Metanephros (tissue), 2 donors: ENCODE measurements around the gene VGF. TPM values are rescaled to one million over a fixed set of nuclear protein-coding genes. Genes with fewer than 3 reads are reported as not detected.

Experiments used
- small RNA-seq: library from RNA; depleted of rRNA; stranded (forward); fragments of <200 nt; gene quantifications from one replicate; pipeline ENCODE3, GENCODE V24; 2014; ENCODE audit warnings: low replicate concordance
- total RNA-seq: library from RNA; depleted of rRNA; stranded (reverse); fragments of >200 nt; gene quantifications from one replicate; pipeline ENCODE4 v1.2.3, GENCODE V29; 2014

Gene VGF
- total RNA-seq: 0.23 TPM

GRCh38 chr7:101165075-101165957 lies at the start of gene VGF:
Gene VGF, minus strand, starts transcription at chr7:101165569. Its CDS starts 726 bp downstream, at chr7:101164843.

DNA sequence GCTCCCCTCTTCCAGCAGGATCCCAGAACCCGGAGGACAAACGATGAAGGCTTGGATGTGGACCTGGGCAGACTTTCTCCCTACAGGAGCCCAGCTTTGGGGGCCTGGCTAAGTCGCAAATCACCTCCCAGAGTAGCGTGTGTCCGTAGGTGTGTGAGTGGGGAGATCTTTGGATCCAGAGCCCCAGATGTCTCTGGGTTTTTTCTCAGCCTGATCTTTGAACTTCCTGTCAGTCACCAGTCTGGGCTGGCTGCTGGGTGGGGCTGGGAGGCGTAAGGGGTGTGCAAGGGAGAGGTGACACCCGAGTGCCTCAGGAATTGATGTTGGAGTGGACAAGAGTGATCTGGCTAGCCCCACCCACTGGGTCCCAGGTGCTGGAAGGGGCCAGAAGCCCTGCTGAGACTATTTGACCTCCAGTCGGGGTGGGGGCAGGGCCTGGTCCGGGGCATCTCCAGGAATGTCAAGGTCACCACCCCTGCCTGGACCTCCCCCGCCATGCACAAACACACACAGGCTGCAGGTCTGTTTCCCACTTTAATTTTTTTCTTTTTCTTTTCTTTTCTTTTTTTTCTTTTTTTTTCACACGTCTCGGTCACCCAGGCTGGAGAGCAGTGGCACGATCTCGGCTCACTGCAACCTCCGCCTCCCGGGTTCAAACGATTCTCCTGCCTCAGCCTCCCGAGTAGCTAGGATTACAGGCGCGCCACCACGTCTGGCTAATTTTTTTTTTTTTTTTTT lies 35.7 kb upstream of the VGF start, which contains the start of gene MOGAT3:
MOGAT3 (minus strand) TSS at position 175 of the 738 bp plus-strand sequence. CDS start 182 bp downstream, outside the sequence.

DNA sequence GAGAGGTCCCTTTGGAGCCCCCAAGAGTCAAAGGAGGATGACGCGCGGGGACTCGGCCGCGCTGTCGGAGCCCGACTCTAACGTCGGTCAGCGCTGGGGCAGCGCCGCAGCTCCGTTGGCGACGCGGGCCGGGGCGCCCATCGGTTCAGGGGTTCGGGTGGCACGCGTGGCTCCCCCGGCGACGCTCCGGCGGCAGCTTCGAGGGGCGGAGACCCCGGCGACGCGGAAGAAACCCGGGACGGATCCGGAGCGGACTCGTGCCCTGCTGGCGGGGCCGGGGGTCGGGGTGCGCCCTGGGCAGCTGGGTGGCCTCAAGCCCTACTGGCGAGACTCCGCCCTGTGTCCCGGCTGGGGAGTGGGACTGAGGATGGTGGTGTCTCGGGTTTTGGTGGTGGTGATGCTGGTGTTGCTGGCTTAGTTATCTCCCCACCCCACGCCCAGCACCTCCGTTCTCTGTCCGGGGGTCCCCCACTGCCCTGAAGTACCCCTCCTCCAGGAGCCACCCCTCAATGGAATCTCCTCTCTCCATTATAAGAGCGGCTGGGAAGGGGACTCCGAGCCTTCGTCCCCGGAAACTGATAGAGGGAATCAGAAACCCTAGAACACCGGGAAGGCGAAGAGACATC lies 14.9 kb upstream of the VGF start, which contains the start of gene NAT16:
NAT16 (minus strand) TSS at position 164 of the 626 bp plus-strand sequence. CDS start 5,486 bp downstream, outside the sequence.

DNA sequence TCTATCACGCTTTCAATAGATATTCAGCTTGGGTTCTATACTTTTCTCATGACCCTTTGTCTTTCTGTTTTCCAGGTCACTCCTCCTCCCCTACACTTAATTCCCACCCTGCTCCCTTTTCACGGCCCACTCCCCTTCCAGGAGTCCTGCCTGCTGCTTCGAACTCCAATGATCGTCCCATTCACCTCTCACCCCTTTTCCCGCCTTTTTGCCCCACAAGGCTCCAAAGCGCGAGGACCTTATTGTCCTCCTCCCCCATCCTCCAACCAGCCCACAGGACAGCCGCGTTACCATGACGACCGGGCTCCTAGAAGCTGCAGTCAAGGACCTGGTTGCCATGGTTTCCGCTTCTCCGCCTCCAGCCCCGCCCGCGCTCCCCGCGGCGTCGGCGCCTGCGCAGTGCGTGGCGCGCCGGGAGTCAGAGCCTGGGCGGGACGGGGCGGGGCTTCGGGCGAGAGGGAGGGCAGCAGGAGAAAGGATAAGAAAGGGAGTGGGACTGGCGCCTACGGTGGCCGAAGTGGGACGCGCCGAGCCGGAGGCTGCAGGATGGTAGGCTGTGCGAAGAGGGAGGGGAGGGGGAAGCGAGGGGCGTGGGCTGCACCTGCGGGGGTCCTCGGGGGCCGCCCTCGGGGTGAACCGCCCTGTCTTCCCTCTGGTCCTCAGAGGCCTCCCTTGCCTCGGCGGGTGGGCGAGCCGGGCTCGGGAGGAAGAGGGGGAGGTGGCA lies 11.2 kb downstream of the VGF start, which contains the start of gene AP1S1:
AP1S1 (plus strand) TSS at position 508 of the 724 bp plus-strand sequence; CDS start at position 547, 39 bp downstream.

GRCh38 chr7:101126651-101127459 lies 38.5 kb downstream of the VGF start, which contains the start of gene SERPINE1:
Gene SERPINE1, plus strand, starts transcription at chr7:101127104. Its CDS starts 1,290 bp downstream, at chr7:101128394.

Small RNAs within 50 kb of the gene (small RNA-seq; reads per million reads assigned to genes)
- gene MIR4653: not detected

Other genes starting within 250 kb of the VGF start
- 0.35 TPM for gene MUC3A, start 216.0 kb downstream of the VGF start, total RNA-seq
- gene MUC12, start 196.0 kb downstream of the VGF start, total RNA-seq: not detected
- gene MUC17, start 145.5 kb downstream of the VGF start, total RNA-seq: under 0.01 TPM
- gene TRIM56, start 80.1 kb downstream of the VGF start, total RNA-seq: 16.9 TPM
- 3.4 TPM for gene SERPINE1, start 38.5 kb downstream of the VGF start, total RNA-seq
- 39.6 TPM for gene AP1S1, start 11.1 kb downstream of the VGF start, total RNA-seq
- not detected for gene NAT16, start 14.7 kb upstream of the VGF start, total RNA-seq
- gene MOGAT3, start 35.5 kb upstream of the VGF start, total RNA-seq: 1.8 TPM
- 42.0 TPM for gene PLOD3, start 52.0 kb upstream of the VGF start, total RNA-seq
- gene ZNHIT1, start 52.6 kb upstream of the VGF start, total RNA-seq: 77.1 TPM
- 10.6 TPM for gene CLDN15, start 72.2 kb upstream of the VGF start, total RNA-seq
- gene FIS1, start 79.5 kb upstream of the VGF start, total RNA-seq: 132 TPM
- gene IFT22, start 156.2 kb upstream of the VGF start, total RNA-seq: 47.1 TPM
- gene COL26A1, start 197.3 kb upstream of the VGF start, total RNA-seq: 21.9 TPM